Mucosa of descending colon (tissue), 3 donors: ENCODE data around the gene KCNQ4. TPM values are rescaled to one million over a fixed set of nuclear protein-coding genes. Genes with fewer than 3 reads are reported as not detected.

Experiments used
- ATAC-seq: fragments of 200-7000 bp; cut with Tn5 transposase; one replicate; pipeline ENCODE4 v1.9.1; 2020; ENCODE audit warnings: mild to moderate bottlenecking, moderate library complexity
- DNase-seq, 3 donors: peaks; one replicate each; pipeline ENCODE4 v3.0.0-alpha.2; 2020
- H3K36me3 ChIP-seq: fragments of 200-600 bp; one replicate; pipeline ENCODE4 v1.8.0; 2021; ENCODE audit warnings: low read depth, mild to moderate bottlenecking
- H3K4me1 ChIP-seq: fragments of 200-600 bp; one replicate; pipeline ENCODE4 v1.8.0; 2021; ENCODE audit warnings: low read depth, mild to moderate bottlenecking
- H3K4me3 ChIP-seq: fragments of 200-600 bp; one replicate; pipeline ENCODE4 v1.8.0; 2021; ENCODE audit warnings: mild to moderate bottlenecking
- H3K9me3 ChIP-seq: fragments of 200-600 bp; one replicate; pipeline ENCODE4 v1.8.0; 2021; ENCODE audit warnings: mild to moderate bottlenecking
- CTCF ChIP-seq: fragments of 200-600 bp; IDR thresholded peaks from one replicate; pipeline ENCODE4 v1.8.0; 2022; ENCODE audit warnings: antibody characterized with exemption, mild to moderate bottlenecking
- intact Hi-C, 2 donors: fragments of 100-400 bp; cut with DNase I in 1 of 2; cut with micrococcal nuclease in 1 of 2; formaldehyde crosslinking; loops; one replicate each; pipeline versions ENCODE4 v1.11.0 to v1.11.1; 2022; cut with DNase I, micrococcal nuclease
- total RNA-seq, 3 donors: library from RNA; stranded (reverse); fragmentation: NEBNext Ultra II Directional in 2 of 3; extraction: Animal tissue kit (Norgen Biotek cat#: 25700) in 2 of 3; gene quantifications; one replicate each; pipeline versions ENCODE4 v1.2.1 to v1.2.4, GENCODE V29; 2021 to 2023
- donor health status: DM: no; HTN: no; CAD: no; lungs with moderate emphysema.
- donor health status: DM: no; HTN: no; CAD: no.
- donor health status: DM: no; HTN: yes; CAD: no.

KCNQ4 gene
- total RNA-seq, 3 donors from 2014 or later, result 1.3 to 13.0 (median 2.3) TPM

GRCh38 chr1:40861224-40862003 is 77.8 kb downstream of the KCNQ4 start:
- intact Hi-C loops, result loop anchor here in 1 of 2 donors (5.0 kb wide), 1 partner anchor 86 kb away; no protein-coding TSS in a partner anchor
- TF ChIP-seq CTCF, result no peak
- peak; percentile 39 to 72 (median 69) for DNase-seq
- ATAC-seq, result peak; percentile 19
- H3K4me1 ChIP-seq, result no peaks in the 10 kb centered on the region
- no peaks in the 10 kb centered on the region for H3K36me3 ChIP-seq
- H3K4me3 ChIP-seq, result peak overlapping the region; percentile 44
- no peaks in the 10 kb centered on the region for H3K9me3 ChIP-seq

- Histone ChIP-seq H3K4me3 (peak within 1 kb of the TSS; percentile 44), H3K9me3 (no peaks in the 10 kb centered on the region), H3K36me3 (no peaks in the 10 kb centered on the region), H3K4me1 (no peaks in the 10 kb centered on the region)
- ATAC-seq, result peak; percentile 99
- intact Hi-C loops, result loop anchor here in 1 of 2 donors (5.0 kb wide), 1 partner anchor 85 kb away; no protein-coding TSS in a partner anchor
- DNase-seq, result peak; percentile 97 to 98 (median 98)
- peak; percentile 14 for TF ChIP-seq CTCF
Measured at GRCh38 chr1:40862008-40862863, 78.6 kb downstream of the KCNQ4 start, which contains the start of gene CITED4. Gene CITED4 (minus strand): TSS chr1:40862363. CDS start chr1:40862127, 236 bp downstream.

- DNase-seq, result no peak
- Histone ChIP-seq H3K9me3 (peaks cover 3% of the 10 kb centered on the region), H3K4me3 (no peak overlapping the region), H3K4me1 (no peaks in the 10 kb centered on the region), H3K36me3 (no peaks in the 10 kb centered on the region)
- ATAC-seq, result peak; percentile 97
- no peak for TF ChIP-seq CTCF
- intact Hi-C loops, result no loop called here
Measured at GRCh38 chr1:40868051-40868723, 84.6 kb downstream of the KCNQ4 start.

- H3K9me3 ChIP-seq, result peaks cover 3% of the 10 kb centered on the region
- TF ChIP-seq CTCF, result no peak
- intact Hi-C loops, result no loop called here
- ATAC-seq (no peak), DNase-seq (no peak)
- no peaks in the 10 kb centered on the region for H3K4me1 ChIP-seq
- H3K4me3 ChIP-seq, result no peak overlapping the region
- no peaks in the 10 kb centered on the region for H3K36me3 ChIP-seq
Measured at GRCh38 chr1:40870135-40870728, 86.6 kb downstream of the KCNQ4 start.

- no peak overlapping the region for H3K4me3 ChIP-seq
- no peak for ATAC-seq
- no peaks in the 10 kb centered on the region for H3K36me3 ChIP-seq
- H3K4me1 ChIP-seq, result no peaks in the 10 kb centered on the region
- TF ChIP-seq CTCF, result no peak
- intact Hi-C loops, result no loop called here
- H3K9me3 ChIP-seq, result peaks cover 3% of the 10 kb centered on the region
- no peak for DNase-seq
Measured at GRCh38 chr1:40872276-40872675, 88.7 kb downstream of the KCNQ4 start.
